ENCODE data around the gene SLC25A44. TPM values are rescaled to one million over a fixed set of nuclear protein-coding genes. Genes with fewer than 3 reads are reported as not detected.
A peak's percentile ranks its signal among the peaks of the same experiment; 100 is the strongest.

The SLC25A44 gene
- total RNA-seq, 1 donor from 2014 or later, result 13.5 TPM

GRCh38 chr1:156203331-156203730 is 9.4 kb downstream of the SLC25A44 start:
- Histone ChIP-seq H3K27me3 (no peaks in the 10 kb centered on the region), H3K36me3 (peaks cover 18 to 50% of the 10 kb centered on the region in 2 donors), H3K9me3 (no peaks in the 10 kb centered on the region), H3K4me1 (peaks cover 0 to 3% of the 10 kb centered on the region in 2 donors), H3K27ac (peak overlapping the region in 1 of 2 donors; percentile 10), H3K4me3 (no peak overlapping the region)
- DNase-seq (ENCODE audit: low spot score in 2 of 2), result no peak
- TF ChIP-seq, protein P1, sequence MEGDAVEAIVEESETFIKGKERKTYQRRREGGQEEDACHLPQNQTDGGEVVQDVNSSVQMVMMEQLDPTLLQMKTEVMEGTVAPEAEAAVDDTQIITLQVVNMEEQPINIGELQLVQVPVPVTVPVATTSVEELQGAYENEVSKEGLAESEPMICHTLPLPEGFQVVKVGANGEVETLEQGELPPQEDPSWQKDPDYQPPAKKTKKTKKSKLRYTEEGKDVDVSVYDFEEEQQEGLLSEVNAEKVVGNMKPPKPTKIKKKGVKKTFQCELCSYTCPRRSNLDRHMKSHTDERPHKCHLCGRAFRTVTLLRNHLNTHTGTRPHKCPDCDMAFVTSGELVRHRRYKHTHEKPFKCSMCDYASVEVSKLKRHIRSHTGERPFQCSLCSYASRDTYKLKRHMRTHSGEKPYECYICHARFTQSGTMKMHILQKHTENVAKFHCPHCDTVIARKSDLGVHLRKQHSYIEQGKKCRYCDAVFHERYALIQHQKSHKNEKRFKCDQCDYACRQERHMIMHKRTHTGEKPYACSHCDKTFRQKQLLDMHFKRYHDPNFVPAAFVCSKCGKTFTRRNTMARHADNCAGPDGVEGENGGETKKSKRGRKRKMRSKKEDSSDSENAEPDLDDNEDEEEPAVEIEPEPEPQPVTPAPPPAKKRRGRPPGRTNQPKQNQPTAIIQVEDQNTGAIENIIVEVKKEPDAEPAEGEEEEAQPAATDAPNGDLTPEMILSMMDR (IDR thresholded peaks at IDR 0.05), result no peak
- intact Hi-C loops (cut with DNase I), result no loop called here

- no peak overlapping the region for H3K27ac ChIP-seq
- no peaks in the 10 kb centered on the region for H3K27me3 ChIP-seq
- no peak overlapping the region for H3K4me3 ChIP-seq
- peaks cover 18 to 57% of the 10 kb centered on the region in 2 donors for H3K36me3 ChIP-seq
- no peak for DNase-seq (ENCODE audit: low spot score in 2 of 2)
- H3K4me1 ChIP-seq, result peaks cover 0 to 3% of the 10 kb centered on the region in 2 donors
- H3K9me3 ChIP-seq, result no peaks in the 10 kb centered on the region
- TF ChIP-seq, protein P1 (IDR thresholded peaks at IDR 0.05), result no peak
- intact Hi-C loops (cut with DNase I), result no loop called here
Observed at GRCh38 chr1:156204686-156205085, 10.8 kb downstream of the SLC25A44 start.

- intact Hi-C loops (cut with DNase I), result loop anchor here (5.0 kb wide), 2 partner anchors 114 to 129 kb away; partner anchors contain the start of gene MEX3A
- no peak for DNase-seq (ENCODE audit: low spot score in 2 of 2)
- H3K36me3 ChIP-seq, result peaks cover 24 to 34% of the 10 kb centered on the region in 2 donors
Observed at GRCh38 chr1:156211243-156211642, 17.3 kb downstream of the SLC25A44 start.

GRCh38 chr1:156212130-156212529 is 18.2 kb downstream of the SLC25A44 start:
- Histone ChIP-seq H3K4me3 (peak overlapping the region; percentile 74 to 82), H3K27ac (peak overlapping the region; percentile 89 to 96), H3K36me3 (peaks cover 19 to 27% of the 10 kb centered on the region in 2 donors), H3K27me3 (no peaks in the 10 kb centered on the region), H3K4me1 (peaks cover 5 to 17% of the 10 kb centered on the region in 2 donors), H3K9me3 (no peaks in the 10 kb centered on the region)
- DNase-seq (ENCODE audit: low spot score in 2 of 2), result no peak
- TF ChIP-seq, protein P1 (IDR thresholded peaks at IDR 0.05), result no peak
- intact Hi-C loops (cut with DNase I), result loop anchor here (1.0 to 5.0 kb wide), 4 partner anchors 18 to 130 kb away; partner anchors contain the start of genes MEX3A and SLC25A44

More at GRCh38 chr1:156211243-156211642, 17.3 kb downstream of the SLC25A44 start:
- Histone ChIP-seq H3K27ac (no peak overlapping the region), H3K4me3 (no peak overlapping the region), H3K9me3 (no peaks in the 10 kb centered on the region), H3K27me3 (no peaks in the 10 kb centered on the region), H3K4me1 (peaks cover 5 to 17% of the 10 kb centered on the region in 2 donors)
- TF ChIP-seq, protein P1 (IDR thresholded peaks at IDR 0.05), result no peak

- TF ChIP-seq, protein P1 (IDR thresholded peaks at IDR 0.05), result no peak
- H3K9me3 ChIP-seq, result no peaks in the 10 kb centered on the region
- H3K27ac ChIP-seq, result peak within 1 kb of the TSS; percentile 89 to 96
- DNase-seq (ENCODE audit: low spot score in 2 of 2), result peak; percentile 93 to 99
- H3K27me3 ChIP-seq, result no peaks in the 10 kb centered on the region
- peaks cover 5 to 24% of the 10 kb centered on the region in 2 donors for H3K4me1 ChIP-seq
- H3K36me3 ChIP-seq, result peaks cover 14 to 24% of the 10 kb centered on the region in 2 donors
- peak within 1 kb of the TSS; percentile 74 to 82 for H3K4me3 ChIP-seq
- intact Hi-C loops (cut with DNase I), result loop anchor here (1.0 to 5.0 kb wide), 4 partner anchors 19 to 131 kb away; partner anchors contain the start of genes MEX3A and SLC25A44
Observed at GRCh38 chr1:156212833-156213643, 19.1 kb downstream of the SLC25A44 start, which contains the start of gene PMF1. Gene PMF1, plus strand, starts transcription at chr1:156213007. Its CDS starts 9 bp downstream, at chr1:156213016.
